Measurements from ENCODE around the gene COLEC12.

The COLEC12 gene

GRCh38 chr18:518081-518480 is 17.6 kb upstream of the COLEC12 start:
- TF ChIP-seq CTCF (IDR thresholded peaks at IDR 0.05) = no peak
- DNase-seq (ENCODE audit: low spot score) = no peak
- H3K27ac ChIP-seq = no peak overlapping the region
- H3K4me3 ChIP-seq = no peak overlapping the region

- DNase-seq (ENCODE audit: low spot score) = no peak
- Histone ChIP-seq H3K27ac (no peak overlapping the region), H3K4me3 (no peak overlapping the region)
- TF ChIP-seq CTCF (IDR thresholded peaks at IDR 0.05) = no peak
Observed at GRCh38 chr18:515838-516237, 15.3 kb upstream of the COLEC12 start.

GRCh38 chr18:515156-515815 is 14.8 kb upstream of the COLEC12 start:
- DNase-seq (ENCODE audit: low spot score) = no peak
- no peak for TF ChIP-seq CTCF (IDR thresholded peaks at IDR 0.05)
- H3K4me3 ChIP-seq = no peak overlapping the region
- H3K27ac ChIP-seq = no peak overlapping the region

- H3K4me3 ChIP-seq = no peak overlapping the region
- no peak for DNase-seq (ENCODE audit: low spot score)
- no peak overlapping the region for H3K27ac ChIP-seq
- TF ChIP-seq CTCF (IDR thresholded peaks at IDR 0.05) = no peak
Observed at GRCh38 chr18:513826-514530, 13.5 kb upstream of the COLEC12 start.

GRCh38 chr18:512957-513356 is 12.5 kb upstream of the COLEC12 start:
- no peak for TF ChIP-seq CTCF (IDR thresholded peaks at IDR 0.05)
- Histone ChIP-seq H3K27ac (no peak overlapping the region), H3K4me3 (no peak overlapping the region)
- DNase-seq (ENCODE audit: low spot score) = no peak

- Histone ChIP-seq H3K4me3 (no peak overlapping the region), H3K27ac (no peak overlapping the region)
- no peak for TF ChIP-seq CTCF (IDR thresholded peaks at IDR 0.05)
- DNase-seq (ENCODE audit: low spot score) = no peak
Observed at GRCh38 chr18:508835-509234, 8.3 kb upstream of the COLEC12 start.

- H3K27ac ChIP-seq = no peak overlapping the region
- no peak for DNase-seq (ENCODE audit: low spot score)
- TF ChIP-seq CTCF (IDR thresholded peaks at IDR 0.05) = no peak
- no peak overlapping the region for H3K4me3 ChIP-seq
Observed at GRCh38 chr18:507636-508035, 7.1 kb upstream of the COLEC12 start.

All from coronary artery (tissue), 2 donors.